Motor neuron (in vitro differentiated cells): ENCODE measurements around the gene AAMDC. TPM values are rescaled to one million over a fixed set of nuclear protein-coding genes. Genes with fewer than 3 reads are reported as not detected.
A peak's percentile ranks its signal among the peaks of the same experiment; 100 is the strongest.
"Not testable (repeated sequence)": the region's sequence is repeated elsewhere in the genome, so short reads cannot be mapped to it uniquely, and the experiment has no call there.

Experiments
- ATAC-seq, 8 experiments: fragments of 200-7000 bp; cut with Tn5 transposase; replicated peaks in 6 of 8; 2 replicates each; pipeline ENCODE4 v1.8.0; 2021; ENCODE audit warnings: mild to moderate bottlenecking in 8 of 8, moderate library complexity in 8 of 8
- H3K27ac ChIP-seq, 2 donors: fragments of 250-450 bp; sonication (Bioruptor Pico); 2 replicates each; pipeline ENCODE4 v1.9.0; 2021; ENCODE audit warnings: antibody characterized with exemption in 2 of 2, mild to moderate bottlenecking in 2 of 2, moderate library complexity in 1 of 2
- H3K4me1 ChIP-seq, 2 donors: fragments of 250-450 bp; sonication (Bioruptor Pico); replicated peaks in 1 of 2; 2 replicates each; pipeline ENCODE4 v1.6.1; 2021; ENCODE audit warnings: antibody characterized with exemption in 2 of 2, mild to moderate bottlenecking in 2 of 2, moderate library complexity in 1 of 2
- H3K4me3 ChIP-seq, 5 donors: fragments of 250-450 bp; sonication (Bioruptor Pico); 2 replicates each; pipeline ENCODE4 v1.9.0; 2021; ENCODE audit warnings: antibody characterized with exemption in 5 of 5, mild to moderate bottlenecking in 5 of 5, moderate library complexity in 4 of 5
- WGBS, 10 experiments: fragments of 450-650 bp; shearing (Covaris generic); methylation state at CpG; one replicate each; pipeline ENCODE4 v1.0.0; 2022; 5-methylcytosine and 5-hydroxymethylcytosine counted together
- in situ Hi-C, 9 experiments: fragments of 400-800 bp; cut with MboI; loops; one replicate each; pipeline ENCODE4 v1.15.0; 2021; ENCODE audit warnings: low sequenced_read_pairs in 9 of 9, low pct_unique_long_range_greater_than_20kb in 2 of 9; ENCODE audit not compliant: unreplicated experiment in 9 of 9
- total RNA-seq, 8 experiments: library from RNA; unstranded; fragments of 300-600 nt; gene quantifications; 2 replicates each; pipeline versions ENCODE4 v1.2.3 to v1.2.4, GENCODE V29; 2022

AAMDC gene
- total RNA-seq, 8 experiments from 2014 or later = 13.5 to 40.4 (median 18.5) TPM

- in situ Hi-C loops = no loop called here
- ATAC-seq = peak in 2 of 8 experiments; percentile 21 to 45
- H3K27ac ChIP-seq = no peak overlapping the region
- H3K4me1 ChIP-seq = no peaks in the 10 kb centered on the region
- H3K4me3 ChIP-seq = no peak overlapping the region
Measured at GRCh38 chr11:77800449-77800848, 20.5 kb upstream of the AAMDC start.

DNA sequence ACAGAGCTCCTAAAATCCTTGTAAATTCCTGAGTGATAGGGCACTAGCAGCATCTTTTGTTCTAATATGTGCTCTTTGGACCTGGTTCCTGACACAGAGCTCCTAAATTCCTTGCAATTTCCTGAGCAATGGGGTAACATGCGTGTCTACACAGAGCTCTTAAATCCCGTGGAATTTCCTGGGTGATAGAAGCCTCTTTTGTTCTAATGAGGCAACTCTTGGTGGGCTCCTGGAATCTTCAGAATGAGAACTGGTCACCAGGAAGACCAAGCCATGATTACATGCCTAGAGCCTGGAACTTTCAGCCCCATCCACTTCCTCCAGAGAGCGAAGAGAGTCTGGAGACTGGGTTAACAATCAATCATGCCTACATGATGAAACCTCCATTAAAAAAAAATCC lies 19.5 kb upstream of the AAMDC start:
- ATAC-seq = no peak
- Histone ChIP-seq H3K27ac (no peak overlapping the region), H3K4me1 (no peaks in the 10 kb centered on the region), H3K4me3 (no peak overlapping the region)
- WGBS, 10 experiments = 75 to 92% (median 89%) methylated on average over 1 to 3 of the region's 3 CpGs; no CpG with 5 or more reads in 5 of the 10 experiments
- in situ Hi-C loops = no loop called here

GRCh38 chr11:77806415-77806814 lies 14.5 kb upstream of the AAMDC start:
- no peaks in the 10 kb centered on the region for H3K4me1 ChIP-seq
- ATAC-seq = no peak
- H3K27ac ChIP-seq = no peak overlapping the region
- H3K4me3 ChIP-seq = no peak overlapping the region
- in situ Hi-C loops = no loop called here

- Histone ChIP-seq H3K4me1 (no peaks in the 10 kb centered on the region), H3K4me3 (no peak overlapping the region), H3K27ac (no peak overlapping the region)
- ATAC-seq = no peak
- in situ Hi-C loops = no loop called here
- WGBS, 10 experiments = 87 to 100% (median 100%) methylated on average over 1 to 2 of the region's 2 CpGs; no CpG with 5 or more reads in 2 of the 10 experiments
Measured at GRCh38 chr11:77806993-77807392, 14.0 kb upstream of the AAMDC start.

DNA sequence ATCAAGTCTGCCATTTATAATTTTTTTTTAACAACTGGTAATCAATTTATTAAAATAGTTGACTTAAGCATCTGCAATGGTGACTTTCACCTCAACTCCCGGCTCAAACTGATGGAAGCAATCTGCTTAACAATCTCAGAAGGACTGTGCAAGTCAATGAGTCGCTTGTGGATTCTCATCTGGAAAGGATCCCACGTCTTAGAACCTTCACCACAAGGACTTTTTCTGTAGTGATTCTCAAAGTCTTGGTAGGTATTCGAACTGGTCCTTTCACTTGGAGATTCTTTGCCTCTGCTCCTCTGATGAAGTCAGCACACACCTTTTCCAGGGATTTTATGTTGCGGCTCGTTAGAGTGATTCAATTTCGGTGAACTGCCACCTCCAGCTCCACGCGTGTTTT lies 7.7 kb upstream of the AAMDC start:
- 45 to 100% (median 93%) methylated on average over 1 to 8 of the region's 9 CpGs; no CpG with 5 or more reads in 2 of the 10 experiments for WGBS, 10 experiments
- ATAC-seq = no peak
- Histone ChIP-seq H3K4me1 (peaks cover under 1 to 1% of the 10 kb centered on the region in 2 donors), H3K27ac (no peak overlapping the region), H3K4me3 (no peak overlapping the region)
- in situ Hi-C loops = no loop called here

DNA sequence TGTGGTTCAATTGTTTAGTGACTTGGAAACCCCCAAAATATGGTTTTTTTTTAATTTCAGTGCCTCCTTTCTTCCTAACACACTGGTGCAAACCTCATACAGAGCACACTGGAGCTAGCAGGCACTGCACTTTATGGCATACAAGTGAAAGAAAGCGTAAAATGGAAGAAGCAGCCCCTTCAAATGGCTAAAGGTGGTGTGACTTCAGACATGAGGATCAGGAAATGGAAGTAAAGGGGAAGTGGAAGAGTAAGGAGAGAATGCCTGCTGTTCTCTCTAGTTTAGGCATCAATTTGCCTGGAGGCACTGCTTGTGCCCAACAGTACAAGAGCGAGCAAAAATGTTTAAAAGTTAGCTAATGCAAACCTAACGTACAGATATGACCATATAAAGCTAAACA lies 6.1 kb upstream of the AAMDC start:
- no peak for ATAC-seq
- Histone ChIP-seq H3K4me1 (peaks cover 4 to 5% of the 10 kb centered on the region in 2 donors), H3K27ac (no peak overlapping the region), H3K4me3 (no peak overlapping the region)
- in situ Hi-C loops = no loop called here
- 90 to 100% (median 96%) methylated on average over 3 of the region's 3 CpGs; no CpG with 5 or more reads in 1 of the 10 experiments for WGBS, 10 experiments

DNA sequence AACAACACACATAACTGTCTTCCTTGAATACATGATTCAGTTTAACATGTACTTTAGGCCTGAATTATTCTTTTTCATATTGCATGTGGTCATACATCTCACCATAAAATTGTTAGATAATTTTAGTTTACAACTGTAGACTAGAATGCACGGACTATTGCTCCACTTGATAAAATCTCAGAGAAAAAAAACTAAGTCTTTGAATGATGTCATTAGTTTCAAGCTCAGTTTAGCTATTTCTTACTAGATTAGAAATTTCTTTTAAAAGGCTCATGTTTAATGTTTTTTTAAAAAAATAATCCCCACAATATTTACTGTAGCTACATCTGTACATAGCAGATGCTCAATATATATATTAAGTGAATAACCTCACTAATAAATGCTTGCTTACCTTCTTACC lies 5.5 kb upstream of the AAMDC start:
- Histone ChIP-seq H3K4me3 (no peak overlapping the region), H3K27ac (no peak overlapping the region), H3K4me1 (peaks cover 4 to 5% of the 10 kb centered on the region in 2 donors)
- in situ Hi-C loops = no loop called here
- WGBS, 10 experiments = 71 to 100% (median 100%) methylated on average over 1 of the region's 1 CpG; no CpG with 5 or more reads in 2 of the 10 experiments
- ATAC-seq = no peak

- peak; percentile 39 to 62 (median 50) for ATAC-seq
- Histone ChIP-seq H3K4me3 (peak overlapping the region; percentile 73 to 96 (median 82)), H3K4me1 (peaks cover 4 to 5% of the 10 kb centered on the region in 2 donors), H3K27ac (peak overlapping the region; percentile 87 to 96)
- in situ Hi-C loops = no loop called here
- WGBS, 10 experiments = 0 to 4% (median 0%) methylated on average over 1 to 11 of the region's 19 CpGs; no CpG with 5 or more reads in 3 of the 10 experiments
Measured at GRCh38 chr11:77819411-77819920, 1.5 kb upstream of the AAMDC start.

DNA sequence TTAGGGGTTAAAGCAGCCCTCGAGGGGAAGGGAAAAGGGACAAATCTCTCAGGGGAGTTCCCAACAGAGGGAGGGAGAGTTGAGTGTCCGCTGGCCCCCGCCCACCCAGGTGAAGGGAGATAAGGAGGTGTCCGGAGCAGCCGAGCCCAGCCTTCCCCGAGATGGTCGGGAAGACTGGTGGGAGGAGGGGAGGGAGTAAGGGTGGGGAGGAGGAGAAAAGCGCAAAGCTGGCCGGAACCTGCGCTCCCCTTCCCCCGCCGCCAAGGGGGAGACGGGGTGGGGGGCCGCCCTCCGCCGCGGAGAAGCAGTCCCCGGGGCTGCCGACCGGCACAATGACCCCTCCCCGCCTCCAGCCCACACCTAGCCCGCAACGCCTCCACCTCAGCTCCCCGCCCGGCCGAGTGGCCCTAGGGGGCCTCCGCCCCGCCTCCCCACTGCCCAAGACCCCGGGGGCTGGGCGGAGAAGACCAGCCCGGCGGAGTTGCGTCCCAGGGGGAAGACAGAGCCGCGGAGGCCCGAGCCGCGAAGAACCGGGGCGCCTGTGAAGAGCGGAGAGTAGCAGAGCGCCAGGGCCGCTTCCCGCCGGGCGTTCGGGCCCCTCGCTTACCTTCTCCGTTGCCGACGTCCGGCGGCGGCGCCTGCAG lies 901 bp upstream of the AAMDC start:
- WGBS, 10 experiments = no CpG with 5 or more reads among the region's 55 CpGs
- Histone ChIP-seq H3K4me3 (peak overlapping the region; percentile 73 to 96 (median 82)), H3K4me1 (peaks cover 4 to 5% of the 10 kb centered on the region in 2 donors), H3K27ac (peak overlapping the region; percentile 87 to 96)
- in situ Hi-C loops = no loop called here
- peak; percentile 9 to 50 (median 35) for ATAC-seq

DNA sequence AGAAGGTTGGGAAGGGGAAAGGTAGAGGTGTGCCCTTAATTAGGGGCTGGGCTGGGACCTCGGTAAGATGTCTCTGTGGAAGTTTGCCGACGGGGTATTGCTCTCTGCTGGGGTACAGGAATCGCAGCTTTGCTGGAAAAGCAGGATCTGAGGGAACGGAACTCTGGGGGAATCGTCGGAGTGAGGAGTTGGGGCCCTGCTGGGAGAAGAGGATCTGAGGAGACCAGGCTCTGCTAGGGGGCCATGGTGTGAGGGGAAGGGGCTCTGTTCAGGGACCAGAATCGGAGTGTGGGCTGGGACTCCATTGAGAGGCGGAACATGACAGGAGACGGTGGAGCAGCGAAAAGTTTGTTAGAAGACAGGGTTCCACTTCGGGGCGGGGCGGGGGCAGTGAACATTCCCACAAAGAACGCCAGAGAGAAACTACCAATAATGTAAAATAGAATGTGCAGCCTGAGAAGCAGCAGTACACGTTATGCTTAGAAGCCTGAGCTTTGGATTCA lies 456 bp downstream of the AAMDC start:
- Histone ChIP-seq H3K4me3 (peak overlapping the region; percentile 73 to 96 (median 82)), H3K27ac (peak overlapping the region in 1 of 2 donors; percentile 19), H3K4me1 (peaks cover 4 to 5% of the 10 kb centered on the region in 2 donors)
- ATAC-seq = peak; percentile 0 to 11 (median 2)
- in situ Hi-C loops = no loop called here
- WGBS, 10 experiments = 0 to 10% (median 0%) methylated on average over 1 to 10 of the region's 16 CpGs; no CpG with 5 or more reads in 4 of the 10 experiments

DNA sequence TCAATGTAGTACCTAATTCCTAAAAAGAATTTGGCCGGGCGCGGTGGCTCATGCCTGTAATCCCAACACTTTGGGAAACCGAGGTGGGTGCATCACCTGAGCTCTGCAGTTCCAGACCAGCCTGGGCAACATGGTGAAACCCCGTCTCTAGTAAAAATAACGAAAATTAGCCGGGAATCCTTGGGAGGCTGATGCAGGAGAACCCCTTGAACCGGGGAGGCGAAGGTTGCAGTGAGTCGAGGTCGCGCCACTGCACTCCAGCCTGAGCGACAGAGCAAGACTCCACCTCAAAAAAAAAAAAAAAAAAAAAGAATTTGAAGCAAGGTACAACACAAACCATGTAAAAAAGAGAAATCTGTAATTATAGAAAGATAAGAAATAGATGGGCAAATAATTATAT lies 1.2 kb downstream of the AAMDC start:
- H3K4me3 ChIP-seq = peak overlapping the region; percentile 73 to 96 (median 82)
- ATAC-seq, in situ Hi-C loops: not testable (repeated sequence)

GRCh38 chr11:77823775-77824174 lies 2.8 kb downstream of the AAMDC start:
- ATAC-seq = no peak
- in situ Hi-C loops = no loop called here
- Histone ChIP-seq H3K4me3 (no peak overlapping the region), H3K27ac (no peak overlapping the region), H3K4me1 (no peaks in the 10 kb centered on the region)
- 63 to 100% (median 100%) methylated on average over 1 of the region's 1 CpG; no CpG with 5 or more reads in 3 of the 10 experiments for WGBS, 10 experiments

More for the DNA sequence above, 1.2 kb downstream of the AAMDC start:
- not testable (repeated sequence) for H3K27ac ChIP-seq, H3K4me1 ChIP-seq
- WGBS, 10 experiments = 39 to 86% (median 73%) methylated on average over 5 to 13 of the region's 13 CpGs

- WGBS, 10 experiments = 60 to 100% (median 92%) methylated on average over 1 to 2 of the region's 2 CpGs; no CpG with 5 or more reads in 1 of the 10 experiments
- H3K27ac ChIP-seq = no peak overlapping the region
- in situ Hi-C loops = no loop called here
- no peak for ATAC-seq
- H3K4me3 ChIP-seq = no peak overlapping the region
- no peaks in the 10 kb centered on the region for H3K4me1 ChIP-seq
Measured at GRCh38 chr11:77828926-77829325, 8.0 kb downstream of the AAMDC start.
